Measurements from ENCODE around the gene ADGRB3.
"Not testable (repeated sequence)": the region's sequence is repeated elsewhere in the genome, so short reads cannot be mapped to it uniquely, and the experiment has no call there.

ADGRB3 gene

DNA sequence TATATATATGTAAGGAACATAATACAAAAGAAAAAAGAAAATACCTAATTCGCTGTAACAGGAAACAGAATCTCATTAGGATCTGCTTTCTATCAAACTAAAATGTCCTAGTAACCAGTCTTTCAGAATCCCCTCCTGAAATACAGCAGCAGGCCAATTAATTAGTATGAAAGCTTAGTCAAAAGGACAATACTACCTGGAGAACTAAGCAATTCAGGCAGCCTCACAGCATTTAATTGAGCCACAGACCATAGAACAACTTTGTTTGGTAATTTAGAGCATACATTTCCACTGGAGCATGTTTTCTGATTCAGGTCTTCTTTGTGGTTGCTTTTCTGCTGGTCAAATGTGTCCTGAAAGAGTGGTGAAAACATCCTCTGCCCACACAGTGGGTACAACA lies 645.8 kb downstream of the ADGRB3 start:
- H3K4me3 ChIP-seq (replicated peaks in 1 of 2; ENCODE audit: low read depth in 2 of 2, low read length in 2 of 2): no peak overlapping the region
- TF ChIP-seq, protein P1, sequence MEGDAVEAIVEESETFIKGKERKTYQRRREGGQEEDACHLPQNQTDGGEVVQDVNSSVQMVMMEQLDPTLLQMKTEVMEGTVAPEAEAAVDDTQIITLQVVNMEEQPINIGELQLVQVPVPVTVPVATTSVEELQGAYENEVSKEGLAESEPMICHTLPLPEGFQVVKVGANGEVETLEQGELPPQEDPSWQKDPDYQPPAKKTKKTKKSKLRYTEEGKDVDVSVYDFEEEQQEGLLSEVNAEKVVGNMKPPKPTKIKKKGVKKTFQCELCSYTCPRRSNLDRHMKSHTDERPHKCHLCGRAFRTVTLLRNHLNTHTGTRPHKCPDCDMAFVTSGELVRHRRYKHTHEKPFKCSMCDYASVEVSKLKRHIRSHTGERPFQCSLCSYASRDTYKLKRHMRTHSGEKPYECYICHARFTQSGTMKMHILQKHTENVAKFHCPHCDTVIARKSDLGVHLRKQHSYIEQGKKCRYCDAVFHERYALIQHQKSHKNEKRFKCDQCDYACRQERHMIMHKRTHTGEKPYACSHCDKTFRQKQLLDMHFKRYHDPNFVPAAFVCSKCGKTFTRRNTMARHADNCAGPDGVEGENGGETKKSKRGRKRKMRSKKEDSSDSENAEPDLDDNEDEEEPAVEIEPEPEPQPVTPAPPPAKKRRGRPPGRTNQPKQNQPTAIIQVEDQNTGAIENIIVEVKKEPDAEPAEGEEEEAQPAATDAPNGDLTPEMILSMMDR (IDR thresholded peaks at IDR 0.05; ENCODE audit: low read depth, low read length): no peak
- DNase-seq (ENCODE audit: low read depth in 2 of 2): no peak

DNA sequence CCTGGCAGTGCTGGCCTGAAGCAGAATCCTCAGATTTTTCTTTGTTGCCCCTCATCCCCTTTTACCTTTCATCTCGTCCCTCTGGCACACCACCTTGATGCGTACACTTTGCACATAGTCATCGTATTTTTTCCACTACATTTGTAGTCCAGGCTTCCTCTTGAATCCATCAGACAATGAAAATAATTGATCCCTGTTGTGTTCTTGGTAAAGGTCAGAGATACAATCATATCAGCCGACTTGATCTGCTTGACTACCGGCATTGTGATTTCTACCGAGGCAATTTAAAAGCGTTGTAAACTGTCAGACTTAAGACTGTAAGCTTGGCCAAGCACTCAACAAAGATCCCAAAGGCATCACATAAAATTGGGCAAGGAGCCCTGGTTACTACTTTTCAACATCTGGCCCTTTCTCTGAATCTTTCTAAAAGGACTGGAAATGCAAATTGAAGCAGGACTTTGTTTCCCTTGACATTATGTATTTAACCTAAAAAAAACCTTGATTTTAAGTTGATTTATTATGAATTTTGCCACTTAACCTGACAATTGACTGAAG lies 649.2 kb downstream of the ADGRB3 start:
- H3K4me3 ChIP-seq (replicated peaks in 1 of 2; ENCODE audit: low read depth in 2 of 2, low read length in 2 of 2): no peak overlapping the region
- no peak for DNase-seq (ENCODE audit: low read depth in 2 of 2)
- TF ChIP-seq, protein P1 (IDR thresholded peaks at IDR 0.05; ENCODE audit: low read depth, low read length): no peak

DNA sequence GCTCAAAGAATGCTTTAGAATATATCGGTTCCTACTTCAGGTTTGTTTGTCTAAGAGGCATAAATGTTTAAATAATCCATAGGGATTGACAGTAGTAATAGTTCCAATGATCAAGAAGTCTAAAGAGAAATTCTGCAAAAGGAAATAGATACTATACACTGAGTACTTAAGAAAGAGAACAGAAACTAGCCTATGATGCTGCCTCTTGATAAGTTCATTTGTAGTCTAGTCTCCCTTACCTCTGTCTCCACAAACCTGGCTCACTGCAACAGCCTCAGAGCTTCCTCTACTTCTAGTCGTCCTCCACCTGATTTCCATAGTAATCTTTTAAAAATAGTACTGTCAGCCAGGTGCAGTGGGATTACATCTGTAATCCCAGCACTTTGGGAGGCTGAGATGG lies 650.0 kb downstream of the ADGRB3 start:
- TF ChIP-seq, protein P1 (IDR thresholded peaks at IDR 0.05; ENCODE audit: low read depth, low read length): no peak
- no peak overlapping the region for H3K4me3 ChIP-seq (replicated peaks in 1 of 2; ENCODE audit: low read depth in 2 of 2, low read length in 2 of 2)
- DNase-seq (ENCODE audit: low read depth in 2 of 2): no peak

DNA sequence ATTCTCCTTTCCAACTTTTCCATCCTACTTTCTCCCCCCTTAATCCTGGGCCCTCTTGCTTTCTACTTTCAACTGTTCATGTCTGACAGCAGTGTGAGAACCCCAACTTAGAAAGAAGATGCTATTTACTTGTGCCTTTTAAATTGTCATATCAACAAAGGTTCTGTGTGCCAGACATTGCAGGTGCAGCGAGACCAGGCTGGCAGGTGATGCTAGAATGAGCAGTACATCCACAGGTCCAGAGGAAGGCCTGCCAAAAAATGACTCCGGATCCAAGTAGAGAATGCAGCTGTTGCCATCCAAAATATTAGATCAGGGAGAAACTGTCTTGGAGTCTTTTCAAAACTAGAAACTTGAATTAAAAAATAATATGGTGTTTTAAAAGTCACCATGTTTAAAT lies 651.2 kb downstream of the ADGRB3 start:
- no peak overlapping the region for H3K4me3 ChIP-seq (replicated peaks in 1 of 2; ENCODE audit: low read depth in 2 of 2, low read length in 2 of 2)
- no peak for DNase-seq (ENCODE audit: low read depth in 2 of 2)
- TF ChIP-seq, protein P1 (IDR thresholded peaks at IDR 0.05; ENCODE audit: low read depth, low read length): no peak

DNA sequence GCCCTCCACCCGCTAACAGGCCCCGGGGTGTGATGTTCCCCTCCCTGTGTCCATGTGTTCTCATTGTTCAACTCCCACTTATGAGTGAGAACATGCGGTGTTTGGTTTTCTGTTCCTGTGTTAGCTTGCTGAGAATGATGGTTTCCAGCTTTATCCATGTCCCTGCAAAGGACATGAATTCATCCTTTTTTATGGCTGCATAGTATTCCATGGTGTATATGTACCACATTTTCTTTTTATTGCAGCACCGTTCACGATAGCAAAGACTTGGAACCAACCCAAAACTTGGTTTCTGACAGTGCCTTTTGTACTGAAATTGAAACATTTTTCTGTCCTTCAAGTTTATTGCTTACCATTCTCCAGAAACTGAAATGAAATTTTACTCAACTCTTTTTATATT lies 653.1 kb downstream of the ADGRB3 start:
- not testable (repeated sequence) for H3K4me3 ChIP-seq (replicated peaks in 1 of 2; ENCODE audit: low read depth in 2 of 2, low read length in 2 of 2); DNase-seq (ENCODE audit: low read depth in 2 of 2)

DNA sequence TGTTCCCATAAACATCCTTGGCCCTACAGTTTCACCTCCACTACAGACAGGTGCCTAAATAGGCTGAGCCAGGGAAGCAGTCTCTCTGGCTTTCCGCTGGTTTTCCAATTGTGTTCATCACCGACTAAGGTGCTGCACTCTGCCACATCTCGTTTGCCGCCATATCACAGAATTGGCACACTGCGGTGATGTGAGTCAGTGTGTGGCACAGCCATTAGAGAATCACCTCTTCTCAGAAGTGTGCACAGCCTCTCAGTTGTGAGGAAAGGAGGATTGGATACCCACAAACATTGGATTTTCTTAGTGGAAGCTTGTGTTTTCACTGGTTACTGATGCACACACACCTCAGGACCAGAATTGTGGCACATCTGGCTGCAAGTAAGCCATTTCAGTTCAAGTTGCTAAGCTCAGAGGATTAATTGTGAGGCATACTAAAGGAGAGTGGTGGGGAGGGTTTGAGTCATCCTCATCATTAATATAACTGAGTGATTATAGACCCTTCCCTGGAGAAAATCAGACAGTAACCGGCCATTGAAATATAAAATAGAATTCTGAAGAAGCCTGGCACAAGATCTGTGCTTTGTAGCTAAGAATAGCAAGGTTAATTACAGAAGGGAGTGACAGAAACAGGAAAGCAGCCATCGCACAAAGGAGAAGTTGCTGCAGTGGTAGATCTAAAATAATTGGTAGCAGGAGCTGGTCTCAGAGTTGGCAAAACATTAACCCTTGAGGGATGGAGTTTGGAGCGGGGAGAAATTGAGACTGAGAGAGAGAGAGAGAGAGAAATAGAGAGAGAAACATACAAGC lies 654.8 kb downstream of the ADGRB3 start:
- TF ChIP-seq, protein P1 (IDR thresholded peaks at IDR 0.05; ENCODE audit: low read depth, low read length): no peak
- no peak overlapping the region for H3K4me3 ChIP-seq (replicated peaks in 1 of 2; ENCODE audit: low read depth in 2 of 2, low read length in 2 of 2)
- no peak for DNase-seq (ENCODE audit: low read depth in 2 of 2)

DNA sequence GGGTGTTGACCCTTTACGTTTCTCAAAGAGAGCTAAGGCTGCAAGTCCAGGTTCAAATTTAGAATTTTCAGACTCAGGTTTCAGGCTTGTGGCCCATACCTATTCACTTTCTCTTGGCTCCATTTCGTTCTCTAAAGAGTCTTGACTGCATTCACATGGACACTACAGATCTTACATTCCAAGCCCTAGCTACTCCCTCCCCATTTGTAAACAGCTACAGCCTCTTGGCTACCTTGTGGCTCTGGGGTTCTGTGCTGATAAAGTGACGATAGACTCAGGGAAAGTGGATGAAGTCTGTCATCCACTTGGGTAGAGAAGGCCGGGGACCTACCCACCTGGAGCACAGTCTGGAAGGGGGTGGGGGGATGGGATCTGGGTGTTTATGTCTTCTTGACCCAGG lies 658.4 kb downstream of the ADGRB3 start:
- DNase-seq (ENCODE audit: low read depth in 2 of 2): no peak
- no peak overlapping the region for H3K4me3 ChIP-seq (replicated peaks in 1 of 2; ENCODE audit: low read depth in 2 of 2, low read length in 2 of 2)
- TF ChIP-seq, protein P1 (IDR thresholded peaks at IDR 0.05; ENCODE audit: low read depth, low read length): no peak
